Activated CD8-positive, alpha-beta memory T cell treated with anti-CD3 and anti-CD28 coated beads, Interleukin-2, amount 50 U/mL, for 4 hours (primary cell): ENCODE results near the gene DRD2.

ENCODE experiments used
- DNase-seq: peaks from one replicate; pipeline ENCODE4 v3.0.0-alpha.2; 2020

Gene DRD2

DNA sequence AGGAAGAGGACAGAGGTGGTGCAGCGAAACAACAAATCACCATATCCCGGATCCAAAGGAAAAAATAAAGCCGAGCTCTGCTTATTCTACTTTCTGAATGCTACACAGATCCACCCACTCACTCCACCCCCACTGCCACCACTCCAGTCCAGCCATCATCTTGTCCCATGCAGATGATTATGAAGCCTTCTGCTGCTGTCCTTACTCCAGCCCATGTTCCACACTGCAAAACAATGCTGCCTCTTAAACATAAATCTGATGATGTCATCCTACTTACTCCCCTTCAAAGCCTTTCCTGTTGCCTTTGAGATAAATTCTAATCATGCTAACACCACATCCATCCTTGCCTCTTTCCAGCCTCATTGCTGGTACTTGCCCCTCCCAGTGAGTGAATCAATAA, 6.5 kb upstream of the DRD2 start:
- no peak for DNase-seq

DNA sequence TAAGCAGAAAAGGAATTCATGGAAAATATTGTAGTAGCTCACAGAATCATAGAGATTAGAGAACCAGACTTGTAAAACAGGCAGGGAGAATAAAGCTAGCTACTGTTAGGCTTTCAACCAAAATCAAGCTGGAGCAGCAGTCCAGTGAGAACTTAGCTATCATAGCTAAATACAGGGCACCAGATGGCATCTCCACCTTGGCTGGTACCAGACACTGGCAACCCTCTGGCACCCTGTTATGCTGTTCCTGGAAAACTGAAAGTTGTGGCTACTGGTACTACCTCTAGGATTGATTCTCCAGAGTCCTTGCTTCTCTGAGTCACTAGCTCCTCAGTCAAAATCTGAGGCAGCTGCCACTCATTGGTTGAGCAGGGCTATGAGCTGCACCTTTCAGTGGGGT, 6.0 kb upstream of the DRD2 start:
- no peak for DNase-seq

- DNase-seq, result no peak
Observed at GRCh38 chr11:113477321-113477720, 2.1 kb upstream of the DRD2 start.

DNA sequence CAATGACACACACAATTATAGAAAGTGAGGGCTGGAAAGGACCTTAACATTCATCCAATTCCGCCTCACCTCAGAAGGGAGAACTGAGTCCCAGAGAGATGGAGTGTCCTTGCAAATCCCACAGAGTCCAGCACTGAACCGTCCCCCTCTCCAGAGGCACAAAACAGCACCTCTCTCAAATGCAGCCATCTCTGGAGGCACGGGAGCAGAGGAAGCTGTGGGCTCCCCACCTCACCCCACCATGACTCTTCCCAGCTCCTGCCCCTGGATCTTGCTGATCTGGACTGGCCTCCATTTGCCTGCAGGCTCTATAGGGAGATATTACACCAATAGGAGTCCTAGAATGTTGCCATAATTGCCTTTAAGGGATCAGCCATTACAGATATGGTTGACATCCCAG, 1.4 kb upstream of the DRD2 start:
- DNase-seq, result no peak

GRCh38 chr11:113474362-113475159, 637 bp downstream of the DRD2 start:
- peak; percentile 22 for DNase-seq

GRCh38 chr11:113473983-113474361, 1.2 kb downstream of the DRD2 start:
- no peak for DNase-seq

DNA sequence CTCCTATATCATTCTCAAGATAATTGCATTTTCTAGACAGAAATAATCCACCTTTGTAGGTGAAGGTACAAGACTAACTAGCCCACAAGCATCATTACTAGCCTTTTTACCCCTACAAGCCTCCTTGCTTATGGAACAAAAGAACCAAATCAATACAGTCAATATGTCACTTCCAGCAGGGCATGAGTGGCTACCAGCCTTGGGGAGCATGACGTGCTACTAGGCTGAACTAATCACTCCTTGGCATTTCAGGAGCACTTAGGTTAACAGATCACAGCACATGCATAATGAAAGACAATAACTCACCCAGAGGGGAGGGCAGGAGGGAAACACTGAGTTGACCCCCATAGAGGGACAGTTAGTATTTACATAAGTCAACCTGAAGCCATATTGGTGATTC, 2.7 kb downstream of the DRD2 start:
- no peak for DNase-seq

DNA sequence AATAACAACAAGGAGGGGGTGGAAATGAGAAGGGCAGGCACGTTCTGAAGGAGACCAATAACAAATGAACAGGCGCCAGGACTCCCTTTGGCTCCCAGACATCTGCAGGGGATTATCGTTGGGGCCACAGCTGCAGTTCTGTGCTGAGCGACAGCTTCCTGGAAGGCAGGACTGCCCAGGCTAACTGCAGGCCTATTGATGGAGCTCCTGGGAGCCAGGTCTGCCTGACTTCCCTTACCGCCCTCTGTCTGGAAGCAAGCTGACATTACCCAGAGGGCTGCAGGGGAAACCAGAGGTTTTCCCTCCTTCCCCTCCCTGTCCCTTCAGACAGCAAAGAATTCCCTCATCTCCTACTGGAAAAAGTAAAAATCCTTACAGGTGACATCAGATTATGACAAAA, 5.0 kb downstream of the DRD2 start:
- no peak for DNase-seq

- no peak for DNase-seq
Observed at GRCh38 chr11:113468726-113469345, 6.4 kb downstream of the DRD2 start.

DNA sequence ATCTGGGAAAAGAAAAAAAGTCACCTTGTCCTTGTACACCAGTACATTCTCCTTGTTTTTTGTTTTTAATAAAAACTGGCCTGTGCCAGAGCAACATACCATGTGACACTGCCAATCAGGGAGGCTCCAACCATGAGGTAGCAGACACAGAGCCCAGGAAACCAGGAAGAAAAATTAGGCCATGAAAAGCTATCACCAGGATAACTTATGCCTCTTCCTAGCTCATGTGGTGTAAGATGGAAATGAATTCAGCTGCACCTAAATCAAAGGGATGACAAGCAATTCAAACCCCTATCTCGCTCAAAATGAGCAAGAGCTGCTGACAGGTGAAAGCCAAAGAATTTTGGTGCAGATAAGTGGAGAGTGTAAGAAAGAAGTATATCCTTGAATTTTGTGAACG, 7.7 kb downstream of the DRD2 start:
- DNase-seq, result no peak

DNA sequence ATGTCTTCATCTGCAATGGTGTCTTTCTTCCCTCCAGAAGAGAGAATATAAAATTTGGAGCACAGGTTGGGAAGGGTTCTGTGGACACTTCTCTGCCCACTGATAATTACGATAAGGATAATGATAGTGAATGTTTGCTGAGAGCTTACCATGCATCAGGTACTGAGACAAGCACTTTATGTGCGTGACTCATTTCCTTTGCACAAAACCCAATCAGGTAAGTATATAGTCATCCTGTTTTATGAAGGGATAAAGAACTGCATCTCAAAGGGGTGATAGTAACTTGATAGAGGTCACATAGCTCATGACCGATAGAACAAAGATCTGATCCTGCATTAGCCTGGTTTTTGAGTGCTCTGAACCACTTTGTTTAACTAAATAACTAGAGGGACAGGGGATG, 9.4 kb downstream of the DRD2 start:
- no peak for DNase-seq

GRCh38 chr11:113464416-113464815, 10.8 kb downstream of the DRD2 start:
- DNase-seq, result no peak

DNA sequence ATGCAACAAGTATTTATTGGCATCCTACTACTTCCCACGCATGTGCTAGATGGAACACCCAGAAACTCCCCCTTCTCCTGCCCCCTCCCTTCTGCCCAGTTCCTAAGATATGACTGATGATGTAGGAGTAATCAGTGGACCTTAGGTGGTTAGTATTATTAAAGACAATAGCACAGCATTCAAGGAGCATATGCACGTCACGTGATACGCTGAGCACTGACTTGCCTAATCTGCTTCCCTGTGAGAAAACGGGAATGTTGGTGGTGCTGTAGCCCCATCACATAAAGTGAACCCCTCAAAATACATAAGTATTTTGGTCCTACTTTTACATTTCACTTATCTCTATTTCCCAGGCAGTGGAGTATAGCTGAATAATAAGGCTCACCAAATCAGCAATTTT, 12.4 kb downstream of the DRD2 start:
- DNase-seq, result no peak

DNA sequence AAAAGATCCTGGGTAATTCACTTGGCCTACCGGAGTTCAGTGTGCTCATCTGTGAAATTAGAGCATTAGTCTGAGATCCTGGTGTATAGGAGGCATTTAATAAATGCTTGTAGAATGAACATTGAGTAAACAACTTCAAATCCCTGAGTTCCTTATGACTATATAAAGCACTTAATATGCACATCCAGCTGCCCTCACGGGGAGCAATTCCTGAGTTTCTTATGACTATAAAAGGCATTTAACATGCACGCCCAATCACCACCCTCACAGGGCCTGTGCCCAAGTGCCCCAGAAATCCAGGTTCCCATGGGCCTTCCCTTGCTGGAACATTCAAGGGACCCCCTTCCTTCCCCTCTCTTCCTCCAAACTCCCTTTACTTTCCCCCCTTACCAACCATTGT, 13.6 kb downstream of the DRD2 start:
- no peak for DNase-seq

- no peak for DNase-seq
Observed at GRCh38 chr11:113460469-113460868, 14.7 kb downstream of the DRD2 start.

- no peak for DNase-seq
Observed at GRCh38 chr11:113458189-113458588, 17.0 kb downstream of the DRD2 start.

GRCh38 chr11:113457784-113458183, 17.4 kb downstream of the DRD2 start:
- DNase-seq, result no peak

- no peak for DNase-seq
Observed at GRCh38 chr11:113454455-113454854, 20.7 kb downstream of the DRD2 start.

DNA sequence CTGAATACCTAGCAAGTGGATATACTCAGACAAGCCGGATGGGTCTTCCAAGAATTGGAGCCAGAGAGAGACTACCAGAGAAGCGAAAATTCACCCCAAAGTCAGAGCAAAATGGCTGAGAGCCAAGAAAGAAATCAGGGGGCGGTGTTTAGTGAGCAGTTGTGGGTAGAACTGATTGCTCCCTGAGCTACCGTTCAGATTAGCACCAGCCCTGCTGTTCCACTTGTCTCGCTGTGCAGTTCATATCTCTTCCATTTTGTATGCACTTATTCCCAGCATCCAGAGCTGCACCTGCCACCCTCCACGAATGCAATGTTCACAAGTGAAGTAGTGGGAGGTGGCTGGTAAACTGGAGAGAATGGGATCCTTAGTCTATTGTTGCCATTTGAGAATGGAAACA, 25.5 kb downstream of the DRD2 start:
- no peak for DNase-seq

GRCh38 chr11:113448316-113448677, 26.9 kb downstream of the DRD2 start:
- DNase-seq, result no peak

DNA sequence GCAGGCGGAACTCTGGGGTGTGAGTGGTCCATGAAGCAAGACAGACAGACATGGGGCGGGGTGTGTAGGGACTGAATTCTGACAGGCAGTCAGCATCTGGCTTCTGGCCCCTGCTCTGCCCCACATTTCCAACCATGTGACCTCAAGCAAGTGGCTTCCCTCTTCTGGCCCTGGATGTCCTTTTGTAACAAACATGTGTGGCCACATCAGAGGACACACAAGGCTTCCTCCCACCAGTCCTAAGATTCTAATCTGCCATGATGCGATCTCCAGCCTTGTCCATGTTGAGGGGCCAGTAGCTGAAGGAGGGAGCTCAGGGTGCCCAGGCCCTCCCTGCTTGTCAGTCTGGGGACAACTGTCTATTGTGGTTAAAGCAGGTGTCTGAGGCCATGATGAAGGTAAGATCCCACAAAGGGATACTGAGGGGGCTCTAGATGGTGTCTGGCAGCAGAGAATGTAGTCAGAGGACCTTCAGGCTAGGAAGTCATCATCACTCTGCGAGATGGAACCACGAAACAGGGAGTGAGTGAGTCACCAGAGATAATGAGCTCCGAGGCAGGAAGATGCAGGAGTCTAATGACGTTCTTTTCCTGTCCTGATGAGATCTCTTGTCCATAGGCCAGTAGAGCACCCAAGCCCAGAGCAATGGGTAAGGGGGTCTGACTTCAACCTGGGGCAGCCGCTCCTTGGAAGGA, 27.4 kb downstream of the DRD2 start:
- DNase-seq, result no peak

DNA sequence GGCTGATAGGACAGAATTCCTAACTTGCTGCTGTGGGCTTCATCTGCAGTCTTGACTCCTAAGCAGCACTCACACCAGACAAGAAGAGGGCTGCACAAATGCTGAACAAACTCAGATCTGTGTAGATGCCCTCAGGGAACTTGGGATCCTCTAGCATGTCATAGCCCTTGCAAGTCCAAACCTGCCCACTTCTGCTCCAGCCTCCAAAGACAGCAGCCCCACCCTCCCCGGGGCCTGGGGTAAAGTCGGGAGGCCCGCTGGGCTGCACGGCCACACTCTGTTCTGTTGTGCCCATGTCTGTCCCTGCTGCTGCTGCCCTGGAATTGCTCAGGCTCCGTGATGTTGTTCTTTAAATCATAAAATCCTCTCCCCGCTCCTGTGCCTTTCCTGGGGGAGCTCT, 28.3 kb downstream of the DRD2 start:
- DNase-seq, result no peak

DNA sequence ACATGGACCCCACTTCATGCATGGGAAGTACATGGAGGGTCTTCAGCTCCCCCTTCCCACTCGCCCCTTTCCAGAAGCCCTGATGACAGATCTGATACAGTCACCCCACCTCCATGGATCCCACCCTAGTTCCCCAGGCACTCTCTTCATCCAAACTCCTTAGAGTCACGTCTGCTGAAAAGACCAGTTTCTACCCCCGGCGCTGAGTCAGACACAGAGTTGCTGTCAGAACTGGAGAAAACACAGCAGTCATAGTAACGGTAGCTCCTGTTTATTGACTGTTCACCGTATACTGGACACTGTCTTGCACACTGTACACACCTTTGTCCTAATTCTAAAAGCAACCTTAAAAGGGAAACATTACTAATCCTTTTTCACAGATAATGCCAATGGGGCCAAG, 29.1 kb downstream of the DRD2 start:
- DNase-seq, result no peak

GRCh38 chr11:113444502-113445123, 30.6 kb downstream of the DRD2 start:
- no peak for DNase-seq
